Calu3 (cell line): Measurements from ENCODE around the gene SPOCK1. TPM values are rescaled to one million over a fixed set of nuclear protein-coding genes. Genes with fewer than 3 reads are reported as not detected.

Source experiments
- BruUV-seq: library from RNA; stranded (reverse); fragments of 400-500 nt; replicated peaks from 2 replicates; lab custom pipeline; 2021; lab: Mats Ljungman, UMichigan
- CTCF ChIA-PET: fragments of 300-600 bp; sonication (Branson Sonifier 250); formaldehyde crosslinking; loops from one replicate; lab custom pipeline; 2022; ENCODE audit warnings: antibody characterized with exemption; lab: Charles Lee
- DNase-seq: peaks from one replicate; pipeline ENCODE4 v3.0.0; 2022
- H3K27ac Mint-ChIP-seq: one replicate; pipeline ENCODE4 v1.8.0; 2022; ENCODE audit warnings: mixed read lengths; ENCODE audit not compliant: unreplicated experiment
- H3K27me3 Mint-ChIP-seq: one replicate; pipeline ENCODE4 v1.8.0; 2022; ENCODE audit warnings: mixed read lengths; ENCODE audit not compliant: unreplicated experiment
- H3K36me3 Mint-ChIP-seq: one replicate; pipeline ENCODE4 v1.8.0; 2022; ENCODE audit warnings: mild to moderate bottlenecking, moderate library complexity, mixed read lengths; ENCODE audit not compliant: insufficient read depth, unreplicated experiment
- H3K4me1 Mint-ChIP-seq: one replicate; pipeline ENCODE4 v1.8.0; 2022; ENCODE audit warnings: mild to moderate bottlenecking, low read depth, mixed read lengths; ENCODE audit not compliant: unreplicated experiment
- H3K4me3 Mint-ChIP-seq: one replicate; pipeline ENCODE4 v1.8.0; 2022; ENCODE audit warnings: mild to moderate bottlenecking, low read depth, moderate library complexity, mixed read lengths; ENCODE audit not compliant: unreplicated experiment
- H3K9me3 Mint-ChIP-seq: one replicate; pipeline ENCODE4 v1.8.0; 2022; ENCODE audit warnings: low read depth, mixed read lengths; ENCODE audit not compliant: unreplicated experiment
- intact Hi-C: fragments of 100-400 bp; cut with micrococcal nuclease; formaldehyde crosslinking; loops from one replicate; pipeline ENCODE4 v1.10.0; 2022; ENCODE audit not compliant: unreplicated experiment
- total RNA-seq: library from RNA; stranded (reverse); gene quantifications from 2 replicates; pipeline ENCODE4 v1.2.3, GENCODE V29; 2022
- TF ChIP-seq, protein P1 (sequence below): fragments of 200-600 bp; IDR thresholded peaks from one replicate; pipeline ENCODE4 v1.8.0; 2022; ENCODE audit warnings: antibody characterized with exemption; ENCODE audit not compliant: unreplicated experiment

Gene SPOCK1
- total RNA-seq, 1 experiment from 2014 or later, result 3.2 TPM

DNA sequence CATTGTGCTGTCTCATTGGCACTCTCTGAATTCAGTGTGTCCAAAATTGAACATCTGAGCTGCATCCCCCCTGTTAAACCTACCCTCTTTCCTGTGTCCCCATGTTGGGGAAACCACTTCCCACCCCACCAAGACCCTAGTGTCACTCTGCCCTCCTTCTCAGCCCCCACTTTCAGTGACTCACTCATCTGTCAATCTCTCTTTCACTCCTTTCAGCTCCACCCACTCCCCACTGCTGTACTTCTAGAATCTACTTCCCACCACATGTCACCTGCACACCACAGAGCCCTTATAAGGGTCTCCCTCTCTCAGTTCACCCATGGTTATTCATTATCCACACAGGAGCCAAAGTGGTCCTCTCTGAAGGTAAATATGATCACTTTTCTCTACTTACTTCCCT, 5.8 kb upstream of the SPOCK1 start:
- Mint-ChIP-seq H3K27me3 (peaks cover 22% of the 10 kb centered on the region), H3K9me3 (no peaks in the 10 kb centered on the region), H3K4me1 (no peaks in the 10 kb centered on the region), H3K36me3 (no peaks in the 10 kb centered on the region), H3K27ac (no peak overlapping the region), H3K4me3 (no peak overlapping the region)
- CTCF ChIA-PET, result no interaction called here
- intact Hi-C loops, result loop anchor here (10.0 kb wide), 1 partner anchor 430 kb away; no protein-coding TSS in a partner anchor
- BruUV-seq, result no TSS peak
- DNase-seq, result no peak
- TF ChIP-seq, protein P1, sequence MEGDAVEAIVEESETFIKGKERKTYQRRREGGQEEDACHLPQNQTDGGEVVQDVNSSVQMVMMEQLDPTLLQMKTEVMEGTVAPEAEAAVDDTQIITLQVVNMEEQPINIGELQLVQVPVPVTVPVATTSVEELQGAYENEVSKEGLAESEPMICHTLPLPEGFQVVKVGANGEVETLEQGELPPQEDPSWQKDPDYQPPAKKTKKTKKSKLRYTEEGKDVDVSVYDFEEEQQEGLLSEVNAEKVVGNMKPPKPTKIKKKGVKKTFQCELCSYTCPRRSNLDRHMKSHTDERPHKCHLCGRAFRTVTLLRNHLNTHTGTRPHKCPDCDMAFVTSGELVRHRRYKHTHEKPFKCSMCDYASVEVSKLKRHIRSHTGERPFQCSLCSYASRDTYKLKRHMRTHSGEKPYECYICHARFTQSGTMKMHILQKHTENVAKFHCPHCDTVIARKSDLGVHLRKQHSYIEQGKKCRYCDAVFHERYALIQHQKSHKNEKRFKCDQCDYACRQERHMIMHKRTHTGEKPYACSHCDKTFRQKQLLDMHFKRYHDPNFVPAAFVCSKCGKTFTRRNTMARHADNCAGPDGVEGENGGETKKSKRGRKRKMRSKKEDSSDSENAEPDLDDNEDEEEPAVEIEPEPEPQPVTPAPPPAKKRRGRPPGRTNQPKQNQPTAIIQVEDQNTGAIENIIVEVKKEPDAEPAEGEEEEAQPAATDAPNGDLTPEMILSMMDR, result no peak

DNA sequence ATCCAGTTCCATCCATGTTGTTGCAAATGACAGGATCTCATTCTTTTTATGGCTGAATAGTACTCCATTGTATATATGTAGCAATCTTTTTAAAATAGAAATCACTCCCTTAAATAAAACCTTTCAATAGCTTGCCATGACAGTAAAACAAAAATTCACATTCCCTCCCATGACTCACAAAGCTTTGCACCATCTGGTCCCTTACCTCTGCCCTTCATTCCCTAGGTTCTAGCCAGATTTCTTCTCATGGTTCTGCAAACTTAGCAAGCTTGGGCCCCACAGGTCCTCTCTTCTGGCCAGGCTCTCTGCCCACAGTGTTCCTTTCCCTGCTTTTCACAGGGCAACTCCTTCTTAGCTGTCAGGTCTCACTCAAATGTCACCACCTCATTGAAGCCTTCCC, 4.3 kb upstream of the SPOCK1 start:
- CTCF ChIA-PET, result no interaction called here
- BruUV-seq, result no TSS peak
- DNase-seq, result no peak
- Mint-ChIP-seq H3K4me3 (no peak overlapping the region), H3K4me1 (no peaks in the 10 kb centered on the region), H3K9me3 (no peaks in the 10 kb centered on the region), H3K36me3 (no peaks in the 10 kb centered on the region), H3K27ac (no peak overlapping the region), H3K27me3 (peaks cover 13% of the 10 kb centered on the region)
- intact Hi-C loops, result loop anchor here (10.0 kb wide), 1 partner anchor 429 kb away; no protein-coding TSS in a partner anchor
- TF ChIP-seq, protein P1, result no peak

DNA sequence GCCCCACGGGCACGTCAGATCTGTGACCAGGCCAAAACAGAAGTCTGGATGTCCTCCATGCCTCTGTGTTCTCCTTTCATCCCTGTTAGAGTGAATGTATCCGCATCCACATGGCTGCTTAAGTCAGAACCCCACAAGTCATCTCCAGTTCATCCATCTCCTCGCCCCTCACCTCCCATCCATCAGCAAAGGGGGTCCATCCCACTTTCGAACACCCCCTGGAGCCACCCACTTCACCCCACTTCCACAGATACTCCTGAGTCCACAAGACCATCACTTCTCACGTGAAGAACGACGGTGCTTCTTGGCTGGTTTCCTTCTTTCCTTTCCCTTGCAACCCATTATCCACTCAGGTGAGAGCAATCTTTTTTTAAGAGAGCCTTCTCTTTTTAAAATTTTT, 3.5 kb upstream of the SPOCK1 start:
- H3K4me1 Mint-ChIP-seq, result no peaks in the 10 kb centered on the region
- no peak for DNase-seq

DNA sequence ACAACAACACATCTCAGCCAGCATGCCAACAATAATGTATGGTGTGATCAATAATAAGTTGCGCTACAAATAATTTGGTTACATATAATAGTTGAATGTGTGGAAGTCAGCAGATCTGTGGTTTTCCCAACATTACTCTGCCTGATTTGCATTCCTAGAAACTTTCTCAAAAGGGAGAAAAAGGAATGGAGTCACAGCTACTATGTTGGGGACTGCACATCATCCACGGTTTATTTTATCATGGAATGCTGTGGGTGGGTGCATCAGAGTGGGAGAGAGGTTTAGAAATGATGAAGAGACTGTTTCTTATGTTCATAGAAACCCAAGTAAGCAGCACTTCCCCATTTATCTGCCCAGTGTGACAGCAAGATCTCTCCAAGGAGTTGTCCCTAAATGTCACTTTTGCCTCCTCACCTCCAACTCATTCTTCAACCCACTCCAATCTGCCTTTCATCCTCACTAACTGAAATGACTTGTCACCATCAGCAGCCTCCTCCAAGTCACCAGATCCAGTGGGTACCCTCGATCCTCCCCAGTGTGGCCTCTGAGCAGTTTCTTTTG, 2.8 kb upstream of the SPOCK1 start:
- BruUV-seq, result no TSS peak
- no peaks in the 10 kb centered on the region for H3K4me1 Mint-ChIP-seq
- intact Hi-C loops, result loop anchor here (10.0 kb wide), 1 partner anchor 427 kb away; no protein-coding TSS in a partner anchor
- no peaks in the 10 kb centered on the region for H3K36me3 Mint-ChIP-seq
- H3K9me3 Mint-ChIP-seq, result no peaks in the 10 kb centered on the region
- TF ChIP-seq, protein P1, result no peak
- CTCF ChIA-PET, result interaction anchor here (1.1 kb wide), 1 partner anchor 182 kb away, joined by 3 read pairs; no protein-coding TSS in a partner anchor
- DNase-seq, result no peak
- H3K27me3 Mint-ChIP-seq, result peaks cover 18% of the 10 kb centered on the region
- H3K4me3 Mint-ChIP-seq, result no peak overlapping the region
- no peak overlapping the region for H3K27ac Mint-ChIP-seq

More for the DNA sequence above, 3.5 kb upstream of the SPOCK1 start:
- intact Hi-C loops, result loop anchor here (10.0 kb wide), 1 partner anchor 428 kb away; no protein-coding TSS in a partner anchor
- Mint-ChIP-seq H3K4me3 (no peak overlapping the region), H3K27me3 (peaks cover 13% of the 10 kb centered on the region), H3K9me3 (no peaks in the 10 kb centered on the region), H3K27ac (no peak overlapping the region), H3K36me3 (no peaks in the 10 kb centered on the region)
- BruUV-seq, result no TSS peak
- CTCF ChIA-PET, result interaction anchor here (1.1 kb wide), 1 partner anchor 182 kb away, joined by 3 read pairs; no protein-coding TSS in a partner anchor
- TF ChIP-seq, protein P1, result no peak
